Endothelial cell (in vitro differentiated cells): ENCODE data around the gene METTL21A. TPM values are rescaled to one million over a fixed set of nuclear protein-coding genes. Genes with fewer than 3 reads are reported as not detected.

ENCODE experiments used
- DNase-seq: peaks from one replicate; pipeline ENCODE4 v3.0.0; 2021; ENCODE audit warnings: low spot score
- H3K27ac Mint-ChIP-seq: one replicate; pipeline ENCODE4 v1.8.0; 2021; ENCODE audit warnings: mixed read lengths, inconsistent platforms; ENCODE audit not compliant: unreplicated experiment
- H3K27me3 Mint-ChIP-seq: one replicate; pipeline ENCODE4 v1.8.0; 2021; ENCODE audit warnings: mild to moderate bottlenecking, moderate library complexity, mixed read lengths, inconsistent platforms; ENCODE audit not compliant: unreplicated experiment
- H3K36me3 Mint-ChIP-seq: one replicate; pipeline ENCODE4 v1.8.0; 2021; ENCODE audit warnings: mild to moderate bottlenecking, low read depth, mixed read lengths, inconsistent platforms; ENCODE audit not compliant: unreplicated experiment
- H3K4me1 Mint-ChIP-seq: one replicate; pipeline ENCODE4 v1.8.0; 2021; ENCODE audit warnings: mild to moderate bottlenecking, mixed read lengths, inconsistent platforms; ENCODE audit not compliant: unreplicated experiment
- H3K4me3 Mint-ChIP-seq: one replicate; pipeline ENCODE4 v1.8.0; 2021; ENCODE audit warnings: mild to moderate bottlenecking, mixed read lengths, inconsistent platforms; ENCODE audit not compliant: unreplicated experiment
- H3K9me3 Mint-ChIP-seq: one replicate; pipeline ENCODE4 v1.8.0; 2021; ENCODE audit warnings: mixed read lengths, inconsistent platforms; ENCODE audit not compliant: unreplicated experiment
- CTCF ChIP-seq: fragments of 200-600 bp; sonication (generic); IDR thresholded peaks from one replicate; pipeline ENCODE4 v1.5.0; 2021; ENCODE audit warnings: antibody characterized with exemption; ENCODE audit not compliant: unreplicated experiment
- total RNA-seq: library from RNA; stranded (reverse); fragmentation: NEBNext Ultra II Directional; extraction: Animal tissue kit (Norgen Biotek cat#: 25700); gene quantifications from one replicate; pipeline ENCODE4 v1.2.1, GENCODE V29; 2021; ENCODE audit not compliant: unreplicated experiment

METTL21A gene
- total RNA-seq, 1 donor from 2014 or later, result 14.9 TPM

- Mint-ChIP-seq H3K27ac (no peak overlapping the region), H3K36me3 (peaks cover 15% of the 10 kb centered on the region), H3K27me3 (no peaks in the 10 kb centered on the region), H3K4me3 (no peak overlapping the region), H3K9me3 (no peaks in the 10 kb centered on the region), H3K4me1 (peaks cover 11% of the 10 kb centered on the region)
- TF ChIP-seq CTCF, result no peak
- DNase-seq, result no peak
Measured at GRCh38 chr2:207616185-207616584, 9.0 kb downstream of the METTL21A start.

DNA sequence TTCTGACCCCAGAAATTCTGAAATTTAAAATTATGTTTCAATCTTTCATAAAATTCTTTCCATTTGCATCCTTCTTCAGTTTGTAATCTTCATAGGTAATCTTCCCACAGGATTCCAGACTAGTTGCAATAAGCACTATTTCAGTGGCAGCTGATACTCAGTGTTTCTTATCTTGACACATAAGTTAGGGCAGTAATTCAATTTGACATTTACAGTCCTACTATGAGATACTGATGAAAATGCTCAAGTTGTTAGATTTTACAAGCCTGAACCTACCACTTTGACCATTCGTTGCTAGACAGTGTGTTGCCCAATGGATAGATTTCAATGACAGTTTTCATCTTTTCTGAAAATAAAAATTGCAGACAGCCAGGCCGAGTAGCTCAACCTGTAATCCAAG is 10.4 kb downstream of the METTL21A start:
- H3K4me1 Mint-ChIP-seq, result peaks cover 10% of the 10 kb centered on the region
- no peak for DNase-seq
- H3K36me3 Mint-ChIP-seq, result peaks cover 12% of the 10 kb centered on the region
- no peaks in the 10 kb centered on the region for H3K27me3 Mint-ChIP-seq
- no peak for TF ChIP-seq CTCF
- H3K4me3 Mint-ChIP-seq, result no peak overlapping the region
- H3K9me3 Mint-ChIP-seq, result no peaks in the 10 kb centered on the region
- H3K27ac Mint-ChIP-seq, result no peak overlapping the region

GRCh38 chr2:207612714-207613113 is 12.5 kb downstream of the METTL21A start:
- H3K4me1 Mint-ChIP-seq, result peaks cover 7% of the 10 kb centered on the region
- no peaks in the 10 kb centered on the region for H3K27me3 Mint-ChIP-seq
- no peaks in the 10 kb centered on the region for H3K9me3 Mint-ChIP-seq
- H3K4me3 Mint-ChIP-seq, result no peak overlapping the region
- H3K27ac Mint-ChIP-seq, result no peak overlapping the region
- peaks cover 9% of the 10 kb centered on the region for H3K36me3 Mint-ChIP-seq
- no peak for TF ChIP-seq CTCF
- no peak for DNase-seq

DNA sequence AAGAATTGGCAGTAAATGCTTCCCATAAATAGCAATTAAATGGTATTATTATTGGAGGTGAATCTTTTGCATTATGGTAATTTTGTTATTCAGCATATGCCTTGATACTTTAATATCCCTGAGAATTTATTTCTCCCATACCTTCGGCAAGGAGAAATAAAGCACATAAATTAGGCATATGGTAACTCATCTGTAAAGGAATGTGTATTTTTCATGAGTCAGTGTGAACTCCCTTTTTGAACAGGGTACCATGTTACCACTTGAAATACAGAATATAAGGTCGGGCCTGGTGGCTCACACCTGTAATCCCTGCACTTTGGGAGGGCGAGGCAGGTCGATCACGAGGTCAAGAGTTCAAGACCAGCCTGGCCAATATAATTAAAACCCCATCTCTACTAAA is 18.4 kb downstream of the METTL21A start:
- Mint-ChIP-seq H3K4me1 (peaks cover 4% of the 10 kb centered on the region), H3K4me3 (no peak overlapping the region), H3K36me3 (peaks cover 3% of the 10 kb centered on the region), H3K9me3 (no peaks in the 10 kb centered on the region), H3K27me3 (no peaks in the 10 kb centered on the region), H3K27ac (no peak overlapping the region)
- DNase-seq, result no peak
- TF ChIP-seq CTCF, result no peak

- H3K4me3 Mint-ChIP-seq, result no peak overlapping the region
- H3K36me3 Mint-ChIP-seq, result peaks cover 3% of the 10 kb centered on the region
- H3K27ac Mint-ChIP-seq, result no peak overlapping the region
- H3K4me1 Mint-ChIP-seq, result peaks cover 4% of the 10 kb centered on the region
- no peak for TF ChIP-seq CTCF
- H3K27me3 Mint-ChIP-seq, result no peaks in the 10 kb centered on the region
- no peak for DNase-seq
- H3K9me3 Mint-ChIP-seq, result no peaks in the 10 kb centered on the region
Measured at GRCh38 chr2:207606399-207606798, 18.8 kb downstream of the METTL21A start.
